Measurements from ENCODE around the gene ZBTB48.

ZBTB48 gene

GRCh38 chr1:6586404-6586816 is 6.6 kb downstream of the ZBTB48 start:
- DNase-seq (ENCODE audit: low read depth) = no peak
- H3K4me3 ChIP-seq (ENCODE audit: low read length) = no peak overlapping the region
- TF ChIP-seq CTCF (conservative IDR thresholded peaks at IDR 0.05; ENCODE audit: low read depth, low read length) = no peak

GRCh38 chr1:6587261-6588005 is 7.6 kb downstream of the ZBTB48 start:
- TF ChIP-seq CTCF (conservative IDR thresholded peaks at IDR 0.05; ENCODE audit: low read depth, low read length) = no peak
- no peak overlapping the region for H3K4me3 ChIP-seq (ENCODE audit: low read length)
- no peak for DNase-seq (ENCODE audit: low read depth)

GRCh38 chr1:6588128-6588892 is 8.5 kb downstream of the ZBTB48 start:
- TF ChIP-seq CTCF (conservative IDR thresholded peaks at IDR 0.05; ENCODE audit: low read depth, low read length) = no peak
- DNase-seq (ENCODE audit: low read depth) = no peak
- no peak overlapping the region for H3K4me3 ChIP-seq (ENCODE audit: low read length)

- TF ChIP-seq CTCF (conservative IDR thresholded peaks at IDR 0.05; ENCODE audit: low read depth, low read length) = no peak
- DNase-seq (ENCODE audit: low read depth) = no peak
- no peak overlapping the region for H3K4me3 ChIP-seq (ENCODE audit: low read length)
These were observed 9.2 kb downstream of the ZBTB48 start for GRCh38 chr1:6588893-6589520.

- no peak for DNase-seq (ENCODE audit: low read depth)
- no peak for TF ChIP-seq CTCF (conservative IDR thresholded peaks at IDR 0.05; ENCODE audit: low read depth, low read length)
These were observed 10.3 kb downstream of the ZBTB48 start for GRCh38 chr1:6590046-6590445.

GRCh38 chr1:6591222-6591621 is 11.4 kb downstream of the ZBTB48 start:
- H3K4me3 ChIP-seq (ENCODE audit: low read length) = no peak overlapping the region

More at GRCh38 chr1:6590046-6590445, 10.3 kb downstream of the ZBTB48 start:
- no peak overlapping the region for H3K4me3 ChIP-seq (ENCODE audit: low read length)

More at GRCh38 chr1:6591222-6591621, 11.4 kb downstream of the ZBTB48 start:
- DNase-seq (ENCODE audit: low read depth) = no peak
- TF ChIP-seq CTCF (conservative IDR thresholded peaks at IDR 0.05; ENCODE audit: low read depth, low read length) = no peak

Measured in retinal pigment epithelial cell (primary cell).